Spleen (tissue), 11 donors: ENCODE measurements around the gene SMARCAD1. TPM values are rescaled to one million over a fixed set of nuclear protein-coding genes. Genes with fewer than 3 reads are reported as not detected.

Experiments
- DNase-seq: peaks from one replicate; pipeline ENCODE4 v3.0.0-alpha.2; 2020
- H3K27ac ChIP-seq, 8 donors: fragments of 200-600 bp; sonication (generic) in 7 of 8; 1 replicate in 4 of 8; 2 replicates in 4 of 8; pipeline versions ENCODE4 v1.5.0 to v1.8.0; 2016 to 2021; ENCODE audit warnings: inconsistent platforms in 4 of 8, mild to moderate bottlenecking in 4 of 8, moderate library complexity in 1 of 8
- H3K27me3 ChIP-seq, 7 donors: fragments of 200-600 bp; sonication (generic) in 6 of 7; replicated peaks in 1 of 7; 1 replicate in 4 of 7; 2 replicates in 3 of 7; pipeline versions ENCODE4 v1.5.0 to v1.8.0; 2016 to 2021; ENCODE audit warnings: inconsistent platforms in 3 of 7, mild to moderate bottlenecking in 1 of 7
- H3K36me3 ChIP-seq, 6 donors: fragments of 200-600 bp; sonication (generic) in 5 of 6; 1 replicate in 4 of 6; 2 replicates in 2 of 6; pipeline versions ENCODE4 v1.5.0 to v1.8.0; 2016 to 2021; ENCODE audit warnings: inconsistent platforms in 2 of 6
- H3K4me1 ChIP-seq, 6 donors: fragments of 200-600 bp; sonication (generic) in 5 of 6; 1 replicate in 3 of 6; 2 replicates in 3 of 6; pipeline versions ENCODE4 v1.5.0 to v1.8.0; 2016 to 2021; ENCODE audit warnings: inconsistent platforms in 3 of 6
- H3K4me3 ChIP-seq, 8 donors: fragments of 200-600 bp; sonication (generic) in 7 of 8; 1 replicate in 4 of 8; 2 replicates in 4 of 8; pipeline versions ENCODE4 v1.5.0 to v1.8.0; 2016 to 2021; ENCODE audit warnings: inconsistent platforms in 4 of 8, mild to moderate bottlenecking in 4 of 8, moderate library complexity in 2 of 8
- H3K9me3 ChIP-seq, 8 donors: fragments of 200-600 bp; sonication (generic) in 7 of 8; 1 replicate in 4 of 8; 2 replicates in 4 of 8; pipeline versions ENCODE4 v1.5.0 to v1.8.0; 2016 to 2021; ENCODE audit warnings: inconsistent platforms in 4 of 8
- POLR2A ChIP-seq, 3 donors: fragments of 450-650 bp; IDR thresholded peaks; one replicate each; pipeline ENCODE4 v1.5.1; 2017; ENCODE audit warnings: antibody characterized with exemption in 3 of 3, mild to moderate bottlenecking in 1 of 3
- POLR2AphosphoS5 ChIP-seq, 3 donors: sonication (generic); formaldehyde crosslinking; IDR thresholded peaks; one replicate each; pipeline ENCODE4 v1.5.1; 2017; ENCODE audit warnings: antibody characterized with exemption in 3 of 3
- WGBS, 5 donors: extraction: QIAGEN DNeasy Blood & Tissue Kit in 3 of 5; methylation state at CpG; one replicate each; pipeline versions ENCODE4 v1.1.5 to v1.1.7; 2013 to 2018; 5-methylcytosine and 5-hydroxymethylcytosine counted together
- intact Hi-C: fragments of 100-400 bp; cut with DNase I; formaldehyde crosslinking; loops from one replicate; pipeline ENCODE4 v1.15.0; 2023; ENCODE audit warnings: low total_unique reads
- polyA plus RNA-seq, 3 donors: library from polyadenylated mRNA; stranded (reverse); fragments of 200-250 nt; gene quantifications; one replicate each; pipeline ENCODE4 v1.2.1, GENCODE V29; 2013
- total RNA-seq, 7 donors: library from RNA; depleted of rRNA in 3 of 7; stranded (reverse); fragments of >200 nt in 3 of 7; fragmentation: NEBNext Ultra II Directional in 4 of 7; extraction: Animal tissue kit (Norgen Biotek cat#: 25700) in 4 of 7; gene quantifications; one replicate each; pipeline versions ENCODE4 v1.1.0 to v1.2.1, GENCODE V29; 2016 to 2021
- TF ChIP-seq, protein P1 (sequence below), 11 experiments: fragments of 200-600 bp in 7 of 11; fragments of 450-650 bp in 4 of 11; sonication (generic) in 4 of 11; IDR thresholded peaks in 8 of 11; conservative IDR thresholded peaks in 3 of 11; 1 replicate in 7 of 11; 2 replicates in 4 of 11; pipeline versions ENCODE4 v1.4.0 to v1.8.0; 2016 to 2021; ENCODE audit warnings: antibody characterized with exemption in 11 of 11, inconsistent platforms in 4 of 11, mild to moderate bottlenecking in 1 of 11
- donor health status: healthy with polysubstance abuse.
- donor health status: DM: no; HTN: no; CAD: no; lungs with moderate emphysema.
- donor health status: DM: no; HTN: no; CAD: no.
- donor health status: Bipolar disorder and iron deficiency.
- donor health status: healthy.
- donor health status: DM: no; HTN: no; CAD: no.
- donor health status: DM: yes; HTN: yes; CAD: no.

Gene SMARCAD1
- total and polyA plus RNA-seq, 10 donors: 8.5 to 34.9 (median 25.5) TPM

DNA sequence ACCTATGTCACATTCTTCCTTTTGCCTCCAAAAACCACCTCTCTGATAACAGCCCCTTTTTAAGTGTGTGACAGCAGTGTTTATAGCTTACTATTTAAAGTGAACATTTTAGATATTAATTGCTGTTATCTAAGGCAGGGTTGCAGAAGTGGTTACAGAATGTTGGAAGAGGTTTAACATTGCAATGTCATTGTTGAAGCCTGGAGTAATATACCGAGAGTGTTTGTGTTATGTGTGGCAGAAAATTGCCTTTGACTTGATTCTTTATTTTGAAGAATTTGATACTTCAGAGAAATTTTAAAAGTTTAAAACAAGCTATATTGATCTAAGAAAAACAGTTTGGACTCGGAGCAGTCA, 37.1 kb downstream of the SMARCAD1 start:
- 90 to 96% (median 90%) methylated on average over 2 of the region's 2 CpGs for WGBS, 5 donors
- peaks cover 0 to 89% (median 46%) of the 10 kb centered on the region in 6 donors for H3K36me3 ChIP-seq
- intact Hi-C loops: no loop called here
- H3K4me1 ChIP-seq: peaks cover 0 to 8% (median 0%) of the 10 kb centered on the region in 6 donors
- TF ChIP-seq, protein P1, sequence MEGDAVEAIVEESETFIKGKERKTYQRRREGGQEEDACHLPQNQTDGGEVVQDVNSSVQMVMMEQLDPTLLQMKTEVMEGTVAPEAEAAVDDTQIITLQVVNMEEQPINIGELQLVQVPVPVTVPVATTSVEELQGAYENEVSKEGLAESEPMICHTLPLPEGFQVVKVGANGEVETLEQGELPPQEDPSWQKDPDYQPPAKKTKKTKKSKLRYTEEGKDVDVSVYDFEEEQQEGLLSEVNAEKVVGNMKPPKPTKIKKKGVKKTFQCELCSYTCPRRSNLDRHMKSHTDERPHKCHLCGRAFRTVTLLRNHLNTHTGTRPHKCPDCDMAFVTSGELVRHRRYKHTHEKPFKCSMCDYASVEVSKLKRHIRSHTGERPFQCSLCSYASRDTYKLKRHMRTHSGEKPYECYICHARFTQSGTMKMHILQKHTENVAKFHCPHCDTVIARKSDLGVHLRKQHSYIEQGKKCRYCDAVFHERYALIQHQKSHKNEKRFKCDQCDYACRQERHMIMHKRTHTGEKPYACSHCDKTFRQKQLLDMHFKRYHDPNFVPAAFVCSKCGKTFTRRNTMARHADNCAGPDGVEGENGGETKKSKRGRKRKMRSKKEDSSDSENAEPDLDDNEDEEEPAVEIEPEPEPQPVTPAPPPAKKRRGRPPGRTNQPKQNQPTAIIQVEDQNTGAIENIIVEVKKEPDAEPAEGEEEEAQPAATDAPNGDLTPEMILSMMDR (IDR thresholded peaks at IDR 0.05 in 8 of 11, conservative IDR thresholded peaks at IDR 0.05 in 3 of 11): no peak
- TF ChIP-seq POLR2AphosphoS5 (IDR thresholded peaks at IDR 0.05) (no peak), POLR2A (IDR thresholded peaks at IDR 0.05) (no peak)
- no peak for DNase-seq
- no peaks in the 10 kb centered on the region for H3K27me3 ChIP-seq
- H3K9me3 ChIP-seq: no peaks in the 10 kb centered on the region
- H3K4me3 ChIP-seq: no peak overlapping the region
- no peak overlapping the region for H3K27ac ChIP-seq

DNA sequence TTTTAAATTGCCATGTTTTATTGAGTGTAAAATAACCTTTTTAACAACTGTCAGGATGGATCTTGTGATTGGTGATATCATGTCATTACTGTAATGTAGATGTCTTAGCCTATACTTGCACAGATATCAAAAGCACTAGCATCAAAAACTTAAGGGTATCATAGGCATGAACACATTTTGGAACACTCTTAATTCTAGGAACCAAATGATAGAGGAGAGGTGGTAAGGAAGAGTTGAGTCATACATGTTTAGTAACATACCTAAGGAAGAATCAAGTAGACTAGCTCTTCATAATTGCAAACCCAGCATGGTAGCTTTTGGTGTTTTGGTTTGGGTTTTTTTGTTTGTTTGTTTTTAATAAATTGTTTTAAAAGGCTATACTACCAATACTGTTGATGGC, 43.4 kb downstream of the SMARCAD1 start:
- no peaks in the 10 kb centered on the region for H3K27me3 ChIP-seq
- no peak overlapping the region for H3K27ac ChIP-seq
- no peak overlapping the region for H3K4me3 ChIP-seq
- H3K9me3 ChIP-seq: no peaks in the 10 kb centered on the region
- intact Hi-C loops: no loop called here
- no peaks in the 10 kb centered on the region for H3K4me1 ChIP-seq
- TF ChIP-seq, protein P1 (IDR thresholded peaks at IDR 0.05 in 8 of 11, conservative IDR thresholded peaks at IDR 0.05 in 3 of 11): no peak
- TF ChIP-seq POLR2A (IDR thresholded peaks at IDR 0.05) (no peak), POLR2AphosphoS5 (IDR thresholded peaks at IDR 0.05) (no peak)
- H3K36me3 ChIP-seq: peaks cover 0 to 74% (median 27%) of the 10 kb centered on the region in 6 donors
- DNase-seq: no peak

DNA sequence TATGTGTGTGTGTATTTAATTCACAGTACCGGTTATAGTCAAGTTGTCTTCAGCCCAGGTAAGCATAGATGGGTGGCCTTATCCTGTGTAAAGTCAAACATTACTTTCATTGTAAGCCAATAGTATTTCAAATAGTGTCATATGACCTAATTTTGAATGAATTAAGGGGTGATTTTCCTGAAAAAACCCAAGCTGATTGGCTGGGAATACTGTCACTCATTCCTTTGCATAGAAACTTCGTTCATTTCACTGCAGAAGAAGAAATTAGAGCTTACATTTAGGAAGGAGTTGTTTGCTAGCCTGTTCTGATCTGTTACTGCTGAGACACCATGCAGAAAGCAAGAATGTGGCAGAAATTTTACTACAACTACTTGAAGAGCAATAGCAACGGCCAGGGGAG, 45.4 kb downstream of the SMARCAD1 start:
- Histone ChIP-seq H3K36me3 (peaks cover 0 to 68% (median 21%) of the 10 kb centered on the region in 6 donors), H3K27ac (no peak overlapping the region), H3K4me3 (no peak overlapping the region), H3K9me3 (no peaks in the 10 kb centered on the region), H3K27me3 (no peaks in the 10 kb centered on the region), H3K4me1 (no peaks in the 10 kb centered on the region)
- TF ChIP-seq POLR2A (IDR thresholded peaks at IDR 0.05) (no peak), POLR2AphosphoS5 (IDR thresholded peaks at IDR 0.05) (no peak)
- TF ChIP-seq, protein P1 (IDR thresholded peaks at IDR 0.05 in 8 of 11, conservative IDR thresholded peaks at IDR 0.05 in 3 of 11): no peak
- DNase-seq: no peak
- intact Hi-C loops: no loop called here
- 93 to 97% (median 96%) methylated on average over 3 of the region's 3 CpGs for WGBS, 5 donors

DNA sequence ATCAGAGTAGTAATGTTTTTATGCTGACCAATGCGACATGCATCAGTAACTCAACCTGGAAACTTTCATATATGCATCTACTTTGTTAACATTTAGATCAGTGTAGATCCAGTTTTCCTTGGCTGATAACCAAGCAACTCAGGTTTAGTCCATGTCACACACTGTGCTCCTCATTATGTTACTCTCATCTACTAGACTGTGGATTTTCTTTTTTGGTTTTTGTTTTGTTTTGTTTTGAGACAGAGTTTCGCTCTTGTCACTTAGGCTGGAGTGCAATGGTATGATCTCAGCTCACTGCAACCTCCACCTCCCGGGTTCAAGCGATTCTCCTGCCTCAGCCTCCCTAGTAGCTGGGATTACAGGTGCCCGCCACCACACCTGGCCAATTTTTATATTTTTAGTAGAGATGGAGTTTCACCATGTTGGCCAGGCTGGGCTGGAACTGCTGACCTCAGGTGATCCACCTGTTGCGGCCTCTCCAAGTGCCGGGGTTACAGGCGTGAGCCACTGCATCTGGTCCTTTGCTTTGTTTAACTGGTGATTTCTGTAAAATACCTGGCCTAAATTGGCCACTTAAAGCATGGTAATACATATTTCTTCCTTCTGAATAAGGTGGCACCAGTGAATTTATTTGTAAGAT, 48.6 kb downstream of the SMARCAD1 start:
- H3K27me3 ChIP-seq: no peaks in the 10 kb centered on the region
- H3K4me1 ChIP-seq: no peaks in the 10 kb centered on the region
- peaks cover 0 to 64% (median 15%) of the 10 kb centered on the region in 6 donors for H3K36me3 ChIP-seq
- H3K9me3 ChIP-seq: no peaks in the 10 kb centered on the region
- DNase-seq: no peak
- TF ChIP-seq POLR2A (IDR thresholded peaks at IDR 0.05) (no peak), POLR2AphosphoS5 (IDR thresholded peaks at IDR 0.05) (no peak)
- TF ChIP-seq, protein P1 (IDR thresholded peaks at IDR 0.05 in 8 of 11, conservative IDR thresholded peaks at IDR 0.05 in 3 of 11): no peak
- WGBS, 5 donors: 89 to 97% (median 91%) methylated on average over 8 of the region's 8 CpGs
- H3K4me3 ChIP-seq: no peak overlapping the region
- no peak overlapping the region for H3K27ac ChIP-seq
- intact Hi-C loops: no loop called here
